GM12865 (cell line): ENCODE measurements around the gene RFLNA.
"Not testable (repeated sequence)": the region's sequence is repeated elsewhere in the genome, so short reads cannot be mapped to it uniquely, and the experiment has no call there.

Experiments used
- DNase-seq: peaks from one replicate; pipeline ENCODE4 v3.0.0; 2010; ENCODE audit warnings: low read depth
- H3K4me3 ChIP-seq: 2 replicates; pipeline ENCODE4 v1.5.1; 2011; ENCODE audit warnings: mild to moderate bottlenecking, low read depth, low read length, control low read depth
- TF ChIP-seq, protein P1 (sequence below): IDR thresholded peaks from 2 replicates; pipeline ENCODE4 v1.5.1; 2011; ENCODE audit warnings: low read length, control low read depth, low read depth, inconsistent platforms; ENCODE audit not compliant: insufficient read depth; ENCODE audit errors: missing control alignments

Gene RFLNA

DNA sequence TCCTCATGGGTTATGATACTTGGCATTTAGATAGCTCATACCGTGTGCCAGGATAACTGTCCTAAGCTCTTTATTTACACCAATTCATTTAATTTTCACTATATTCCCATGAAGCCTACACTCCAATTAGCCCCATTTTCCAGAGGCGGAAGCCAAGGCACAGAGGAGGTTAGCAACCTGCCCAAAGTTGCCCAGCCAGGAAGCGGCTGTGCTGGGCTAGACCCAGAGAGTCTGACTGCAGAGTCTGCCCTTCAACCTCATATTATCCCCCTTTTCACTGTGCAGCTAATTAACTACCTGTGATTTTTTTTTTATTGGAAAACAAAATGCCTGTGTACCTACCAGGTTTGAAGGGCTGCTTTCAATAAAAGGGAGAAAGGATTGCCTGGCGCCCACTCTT lies 2.5 kb downstream of the RFLNA start:
- no peak for DNase-seq
- TF ChIP-seq, protein P1, sequence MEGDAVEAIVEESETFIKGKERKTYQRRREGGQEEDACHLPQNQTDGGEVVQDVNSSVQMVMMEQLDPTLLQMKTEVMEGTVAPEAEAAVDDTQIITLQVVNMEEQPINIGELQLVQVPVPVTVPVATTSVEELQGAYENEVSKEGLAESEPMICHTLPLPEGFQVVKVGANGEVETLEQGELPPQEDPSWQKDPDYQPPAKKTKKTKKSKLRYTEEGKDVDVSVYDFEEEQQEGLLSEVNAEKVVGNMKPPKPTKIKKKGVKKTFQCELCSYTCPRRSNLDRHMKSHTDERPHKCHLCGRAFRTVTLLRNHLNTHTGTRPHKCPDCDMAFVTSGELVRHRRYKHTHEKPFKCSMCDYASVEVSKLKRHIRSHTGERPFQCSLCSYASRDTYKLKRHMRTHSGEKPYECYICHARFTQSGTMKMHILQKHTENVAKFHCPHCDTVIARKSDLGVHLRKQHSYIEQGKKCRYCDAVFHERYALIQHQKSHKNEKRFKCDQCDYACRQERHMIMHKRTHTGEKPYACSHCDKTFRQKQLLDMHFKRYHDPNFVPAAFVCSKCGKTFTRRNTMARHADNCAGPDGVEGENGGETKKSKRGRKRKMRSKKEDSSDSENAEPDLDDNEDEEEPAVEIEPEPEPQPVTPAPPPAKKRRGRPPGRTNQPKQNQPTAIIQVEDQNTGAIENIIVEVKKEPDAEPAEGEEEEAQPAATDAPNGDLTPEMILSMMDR = no peak
- H3K4me3 ChIP-seq = no peak overlapping the region

DNA sequence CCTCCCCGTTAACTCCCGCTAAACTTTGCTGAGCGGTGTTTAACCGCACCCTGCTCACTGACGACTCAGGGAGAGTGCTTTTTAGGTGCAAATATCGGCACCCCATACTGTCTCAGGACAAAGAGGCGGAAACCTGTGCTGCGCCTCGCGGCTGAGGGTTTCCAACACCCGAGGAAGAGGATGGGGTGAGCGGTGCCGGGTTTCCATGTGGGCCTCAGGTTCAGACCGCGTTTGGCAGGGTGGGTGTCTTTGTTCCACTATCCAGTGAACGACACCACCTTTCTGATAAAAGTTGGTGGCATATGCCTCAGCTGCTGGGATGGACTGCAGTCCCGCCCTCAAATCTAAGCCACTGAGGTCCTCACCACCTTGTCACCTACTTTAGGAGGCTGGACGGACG lies 3.0 kb downstream of the RFLNA start:
- TF ChIP-seq, protein P1 = no peak
- DNase-seq = no peak
- no peak overlapping the region for H3K4me3 ChIP-seq

DNA sequence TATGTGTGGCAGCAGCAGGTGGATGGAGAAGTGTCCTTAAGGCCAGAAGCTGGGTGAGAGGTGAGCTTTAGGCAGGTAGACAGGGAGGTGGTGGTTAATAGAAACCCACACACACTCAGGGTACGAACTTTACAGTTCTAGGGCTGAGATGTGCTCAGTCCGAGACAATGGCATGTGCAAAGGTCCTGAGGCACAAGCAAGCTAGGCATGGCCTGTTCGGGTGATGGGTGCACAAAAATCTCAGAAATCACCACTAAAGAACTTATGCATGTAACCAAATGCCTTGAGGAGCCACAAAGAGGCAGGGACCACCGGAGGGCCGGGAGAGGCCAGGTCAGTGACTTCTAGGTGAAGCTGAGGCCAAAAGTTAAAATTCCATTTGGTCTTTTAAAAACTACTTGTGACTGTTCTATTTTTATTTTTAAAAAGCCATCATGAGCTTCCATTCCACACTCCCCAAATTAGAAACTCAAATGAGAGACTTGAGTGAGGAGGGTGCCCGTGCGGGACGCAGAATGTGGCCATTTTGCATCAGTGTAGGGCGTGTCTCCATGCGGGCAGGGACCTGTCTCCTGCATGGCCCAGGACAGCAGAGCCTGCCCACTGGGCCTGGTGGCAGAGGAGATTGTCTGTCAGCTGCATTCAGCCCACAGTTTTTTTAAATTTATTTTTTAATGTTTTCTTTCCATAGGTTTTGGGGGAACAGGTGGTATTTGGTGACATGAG lies 4.0 kb downstream of the RFLNA start:
- TF ChIP-seq, protein P1 = no peak
- no peak for DNase-seq
- H3K4me3 ChIP-seq = no peak overlapping the region

DNA sequence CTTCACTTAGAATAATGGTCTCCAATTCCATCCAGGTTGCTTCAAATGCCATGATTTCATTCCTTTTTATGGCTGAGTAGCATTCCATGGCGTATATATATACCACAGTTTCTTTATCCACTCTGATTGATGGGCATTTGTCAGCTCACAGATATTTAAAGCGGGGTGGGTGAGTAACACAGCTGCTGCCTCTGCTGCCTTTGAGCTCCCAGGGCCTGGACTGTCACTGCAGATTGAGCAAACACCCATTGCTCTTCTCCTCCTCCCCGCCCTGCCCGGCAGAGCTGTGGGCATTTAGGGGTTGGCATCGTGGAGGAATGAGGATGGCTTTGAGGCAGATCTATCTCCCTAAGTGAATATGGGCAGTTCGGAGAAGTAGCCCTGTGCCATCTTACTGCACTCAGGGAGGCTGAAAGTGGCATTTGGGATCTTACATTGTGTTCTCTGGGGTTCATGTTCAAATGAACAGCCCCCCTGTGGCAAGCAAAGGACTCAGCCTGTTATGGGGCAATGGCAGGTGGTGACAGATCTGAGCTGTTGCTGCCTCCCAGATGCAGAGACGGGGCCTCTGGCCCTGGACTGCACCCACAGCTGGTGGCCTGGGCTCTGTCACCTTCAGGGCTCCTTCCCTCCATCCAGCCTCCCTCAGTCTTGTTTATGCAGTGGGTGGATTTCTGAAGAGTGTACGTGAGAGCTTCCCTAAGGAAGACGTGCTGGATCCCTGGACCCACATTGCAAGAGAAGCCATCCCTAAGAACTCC lies 4.9 kb downstream of the RFLNA start:
- no peak for DNase-seq
- TF ChIP-seq, protein P1 = no peak
- H3K4me3 ChIP-seq = no peak overlapping the region

DNA sequence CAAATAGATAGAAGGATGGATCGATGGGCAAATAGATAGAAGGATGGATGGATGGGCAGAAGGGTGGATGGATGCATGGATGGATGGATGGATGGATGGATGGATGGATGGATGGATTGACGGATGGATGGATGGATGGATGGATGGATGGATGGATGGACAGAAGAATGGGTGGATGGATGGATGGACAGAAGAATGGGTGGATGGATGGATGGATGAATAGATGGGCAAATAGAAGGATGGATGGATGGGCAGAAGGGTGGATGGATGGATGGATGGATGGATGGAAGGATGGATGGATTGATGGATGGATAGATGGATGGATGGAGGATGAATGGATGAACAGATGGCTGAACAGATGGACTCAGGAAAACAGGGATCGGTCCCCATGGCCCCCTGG lies 5.8 kb downstream of the RFLNA start:
- not testable (repeated sequence) for H3K4me3 ChIP-seq, DNase-seq

DNA sequence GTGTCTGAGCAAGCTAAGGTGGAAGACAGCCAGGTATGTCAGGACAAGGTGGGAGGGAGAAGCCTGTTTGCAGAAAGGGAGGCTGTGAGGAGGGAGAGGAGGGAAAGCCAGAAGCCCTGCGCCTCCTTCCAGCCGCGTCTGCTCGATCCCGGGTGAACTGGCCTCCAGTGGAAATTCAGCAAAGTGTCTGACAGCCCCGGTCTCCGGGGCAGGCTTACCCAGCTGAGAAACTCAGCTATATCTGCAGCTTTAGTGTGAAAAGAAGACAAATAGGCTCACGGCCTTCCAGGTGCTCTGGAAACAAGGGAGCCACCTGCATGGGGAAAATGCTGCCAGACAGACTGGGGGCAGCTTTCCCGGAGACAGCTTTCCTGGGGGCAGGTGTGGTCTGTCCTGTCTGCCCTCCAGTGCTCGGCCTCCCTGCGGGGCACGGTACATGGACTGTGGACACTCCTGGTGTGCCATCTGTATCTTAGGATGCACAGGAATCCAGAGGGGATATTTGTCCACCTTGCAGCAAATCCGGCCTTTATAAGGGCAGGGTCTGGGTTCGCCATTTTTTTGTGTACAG lies 6.3 kb downstream of the RFLNA start:
- TF ChIP-seq, protein P1 = no peak
- no peak overlapping the region for H3K4me3 ChIP-seq
- no peak for DNase-seq

DNA sequence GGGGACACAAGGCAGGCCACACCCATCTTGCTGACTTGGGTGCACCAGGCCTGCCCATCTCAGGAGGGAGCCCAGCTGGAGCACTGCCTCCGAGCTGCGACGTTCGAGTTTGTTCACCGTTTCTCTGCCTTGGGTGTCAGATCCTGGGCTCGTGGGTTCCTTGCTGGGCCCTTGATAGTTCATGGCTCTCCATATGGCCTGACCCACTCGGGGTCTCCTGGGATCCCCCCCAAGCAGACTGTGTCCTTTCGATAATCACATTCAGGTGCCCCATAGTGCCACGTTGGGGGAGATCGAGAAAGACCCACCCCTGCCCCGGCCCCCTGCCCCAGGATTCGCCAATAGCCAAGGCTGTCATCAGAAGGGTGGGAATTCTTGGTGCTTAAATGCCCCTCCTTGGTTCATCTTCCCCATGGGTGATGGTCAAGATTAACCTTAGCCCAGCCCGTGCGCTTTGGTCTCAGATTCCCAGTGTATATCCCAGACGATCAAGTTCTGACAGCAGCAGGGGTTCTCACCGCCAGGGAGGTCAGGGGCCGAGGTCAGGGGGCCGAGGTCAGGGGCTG lies 7.4 kb downstream of the RFLNA start:
- no peak overlapping the region for H3K4me3 ChIP-seq
- TF ChIP-seq, protein P1 = no peak
- DNase-seq = no peak
